ENCODE data around the gene RIMBP3B.
"Not testable (repeated sequence)": the region's sequence is repeated elsewhere in the genome, so short reads cannot be mapped to it uniquely, and the experiment has no call there.

DNA sequence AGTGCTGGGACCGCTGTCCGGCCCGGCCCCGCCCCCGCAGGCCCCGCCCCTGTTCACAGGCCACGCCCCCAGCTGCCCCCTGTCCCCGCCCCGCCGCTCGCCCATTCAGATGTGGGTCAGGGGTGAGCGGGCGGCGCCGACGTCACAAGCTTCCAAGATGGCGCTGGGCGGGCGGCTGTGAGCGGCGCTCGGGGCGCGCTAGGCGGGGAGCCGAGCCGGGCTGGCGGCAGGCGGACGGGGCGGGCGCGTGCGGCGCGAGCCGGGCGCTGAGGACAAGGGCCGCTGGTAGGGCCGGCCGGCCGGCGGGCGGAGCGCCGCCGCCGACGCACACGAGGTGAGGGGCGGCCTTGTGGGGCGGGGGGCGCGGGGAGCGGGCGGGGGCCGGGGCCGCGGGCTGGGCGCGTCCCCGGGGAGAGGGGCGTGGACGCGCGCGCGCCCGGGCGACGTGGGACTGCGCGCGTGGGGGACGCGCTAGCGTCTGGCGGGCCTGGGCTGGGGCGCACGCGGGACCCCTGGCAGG lies 33.7 kb downstream of the RIMBP3B start, which contains the start of gene HIC2:
- TF ChIP-seq EZH2 (IDR thresholded peaks at IDR 0.05; ENCODE audit: borderline replicate concordance, low read depth, low read length, severe bottlenecking); POLR2A (IDR thresholded peaks at IDR 0.05; ENCODE audit: low read depth, low read length); JUN (IDR thresholded peaks at IDR 0.05; ENCODE audit: borderline replicate concordance, insufficient read depth, insufficient read length, low read depth); GATA2 (IDR thresholded peaks at IDR 0.05; ENCODE audit: insufficient read depth, insufficient read length, low read depth, low read length): not testable (repeated sequence)
- TF ChIP-seq, protein P1, sequence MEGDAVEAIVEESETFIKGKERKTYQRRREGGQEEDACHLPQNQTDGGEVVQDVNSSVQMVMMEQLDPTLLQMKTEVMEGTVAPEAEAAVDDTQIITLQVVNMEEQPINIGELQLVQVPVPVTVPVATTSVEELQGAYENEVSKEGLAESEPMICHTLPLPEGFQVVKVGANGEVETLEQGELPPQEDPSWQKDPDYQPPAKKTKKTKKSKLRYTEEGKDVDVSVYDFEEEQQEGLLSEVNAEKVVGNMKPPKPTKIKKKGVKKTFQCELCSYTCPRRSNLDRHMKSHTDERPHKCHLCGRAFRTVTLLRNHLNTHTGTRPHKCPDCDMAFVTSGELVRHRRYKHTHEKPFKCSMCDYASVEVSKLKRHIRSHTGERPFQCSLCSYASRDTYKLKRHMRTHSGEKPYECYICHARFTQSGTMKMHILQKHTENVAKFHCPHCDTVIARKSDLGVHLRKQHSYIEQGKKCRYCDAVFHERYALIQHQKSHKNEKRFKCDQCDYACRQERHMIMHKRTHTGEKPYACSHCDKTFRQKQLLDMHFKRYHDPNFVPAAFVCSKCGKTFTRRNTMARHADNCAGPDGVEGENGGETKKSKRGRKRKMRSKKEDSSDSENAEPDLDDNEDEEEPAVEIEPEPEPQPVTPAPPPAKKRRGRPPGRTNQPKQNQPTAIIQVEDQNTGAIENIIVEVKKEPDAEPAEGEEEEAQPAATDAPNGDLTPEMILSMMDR (IDR thresholded peaks at IDR 0.05; ENCODE audit: extremely low read depth in 1 of 2, insufficient read depth in 1 of 2, low read depth in 1 of 2, low read length in 2 of 2) = not testable (repeated sequence)
- TF ChIP-seq, protein P2, sequence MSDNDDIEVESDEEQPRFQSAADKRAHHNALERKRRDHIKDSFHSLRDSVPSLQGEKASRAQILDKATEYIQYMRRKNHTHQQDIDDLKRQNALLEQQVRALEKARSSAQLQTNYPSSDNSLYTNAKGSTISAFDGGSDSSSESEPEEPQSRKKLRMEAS (IDR thresholded peaks at IDR 0.05; ENCODE audit: insufficient read depth, insufficient read length) = not testable (repeated sequence)

Data from endothelial cell of umbilical vein (primary cell).